Fibroblast of pulmonary artery (primary cell): ENCODE measurements around the gene PLRG1.

Source experiments
- DNase-seq: peaks from one replicate; pipeline ENCODE4 v3.0.0-alpha.2; 2010; ENCODE audit warnings: low read depth
- H3K4me3 ChIP-seq: replicated peaks from 2 replicates; pipeline ENCODE4 v1.5.1; 2011; ENCODE audit warnings: low read depth, mild to moderate bottlenecking, control low read depth, low read length, moderate library complexity
- TF ChIP-seq, protein P1 (sequence below): IDR thresholded peaks from 2 replicates; pipeline ENCODE4 v1.5.1; 2011; ENCODE audit warnings: mild to moderate bottlenecking, control low read depth, low read length, inconsistent platforms; ENCODE audit errors: missing control alignments

Gene PLRG1

DNA sequence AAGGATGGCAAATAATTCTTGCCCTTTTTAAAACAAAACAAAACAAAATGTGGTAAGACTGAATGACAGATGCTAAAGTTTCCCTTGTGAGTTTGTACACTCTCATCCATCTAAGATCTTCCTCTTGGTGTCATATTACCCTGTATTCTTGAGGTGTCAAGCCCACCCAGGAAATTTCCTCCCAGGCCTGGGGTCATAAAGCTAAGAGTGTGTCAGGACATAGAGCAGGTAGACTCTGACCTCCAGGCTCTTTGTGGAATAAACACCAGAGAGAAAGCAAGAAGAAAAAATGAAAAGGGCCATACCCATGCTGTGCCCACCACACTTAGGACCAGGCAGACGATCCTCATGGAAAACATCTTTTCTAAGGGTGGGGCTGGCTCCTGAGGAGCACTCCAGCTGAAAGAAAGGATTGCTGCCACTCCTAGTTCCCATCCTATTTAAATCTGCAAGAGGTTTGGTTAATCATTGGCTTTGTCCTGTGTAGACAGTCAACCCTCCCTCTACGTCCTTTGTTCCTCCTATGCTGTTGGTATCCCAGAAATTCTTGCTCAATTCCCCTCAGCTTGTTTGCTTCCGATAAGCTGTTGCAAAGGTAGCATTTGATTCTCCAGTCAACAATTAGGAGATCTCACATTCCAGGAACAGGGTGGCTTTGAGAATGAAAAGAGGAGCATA lies 40.3 kb upstream of the PLRG1 start, which contains the start of gene FGA:
Gene FGA (minus strand): TSS at position 414 of the 678 bp plus-strand sequence. CDS start 55 bp downstream, at position 359.
- TF ChIP-seq, protein P1, sequence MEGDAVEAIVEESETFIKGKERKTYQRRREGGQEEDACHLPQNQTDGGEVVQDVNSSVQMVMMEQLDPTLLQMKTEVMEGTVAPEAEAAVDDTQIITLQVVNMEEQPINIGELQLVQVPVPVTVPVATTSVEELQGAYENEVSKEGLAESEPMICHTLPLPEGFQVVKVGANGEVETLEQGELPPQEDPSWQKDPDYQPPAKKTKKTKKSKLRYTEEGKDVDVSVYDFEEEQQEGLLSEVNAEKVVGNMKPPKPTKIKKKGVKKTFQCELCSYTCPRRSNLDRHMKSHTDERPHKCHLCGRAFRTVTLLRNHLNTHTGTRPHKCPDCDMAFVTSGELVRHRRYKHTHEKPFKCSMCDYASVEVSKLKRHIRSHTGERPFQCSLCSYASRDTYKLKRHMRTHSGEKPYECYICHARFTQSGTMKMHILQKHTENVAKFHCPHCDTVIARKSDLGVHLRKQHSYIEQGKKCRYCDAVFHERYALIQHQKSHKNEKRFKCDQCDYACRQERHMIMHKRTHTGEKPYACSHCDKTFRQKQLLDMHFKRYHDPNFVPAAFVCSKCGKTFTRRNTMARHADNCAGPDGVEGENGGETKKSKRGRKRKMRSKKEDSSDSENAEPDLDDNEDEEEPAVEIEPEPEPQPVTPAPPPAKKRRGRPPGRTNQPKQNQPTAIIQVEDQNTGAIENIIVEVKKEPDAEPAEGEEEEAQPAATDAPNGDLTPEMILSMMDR: no peak
- H3K4me3 ChIP-seq: no peak within 1 kb of the TSS
- no peak for DNase-seq

DNA sequence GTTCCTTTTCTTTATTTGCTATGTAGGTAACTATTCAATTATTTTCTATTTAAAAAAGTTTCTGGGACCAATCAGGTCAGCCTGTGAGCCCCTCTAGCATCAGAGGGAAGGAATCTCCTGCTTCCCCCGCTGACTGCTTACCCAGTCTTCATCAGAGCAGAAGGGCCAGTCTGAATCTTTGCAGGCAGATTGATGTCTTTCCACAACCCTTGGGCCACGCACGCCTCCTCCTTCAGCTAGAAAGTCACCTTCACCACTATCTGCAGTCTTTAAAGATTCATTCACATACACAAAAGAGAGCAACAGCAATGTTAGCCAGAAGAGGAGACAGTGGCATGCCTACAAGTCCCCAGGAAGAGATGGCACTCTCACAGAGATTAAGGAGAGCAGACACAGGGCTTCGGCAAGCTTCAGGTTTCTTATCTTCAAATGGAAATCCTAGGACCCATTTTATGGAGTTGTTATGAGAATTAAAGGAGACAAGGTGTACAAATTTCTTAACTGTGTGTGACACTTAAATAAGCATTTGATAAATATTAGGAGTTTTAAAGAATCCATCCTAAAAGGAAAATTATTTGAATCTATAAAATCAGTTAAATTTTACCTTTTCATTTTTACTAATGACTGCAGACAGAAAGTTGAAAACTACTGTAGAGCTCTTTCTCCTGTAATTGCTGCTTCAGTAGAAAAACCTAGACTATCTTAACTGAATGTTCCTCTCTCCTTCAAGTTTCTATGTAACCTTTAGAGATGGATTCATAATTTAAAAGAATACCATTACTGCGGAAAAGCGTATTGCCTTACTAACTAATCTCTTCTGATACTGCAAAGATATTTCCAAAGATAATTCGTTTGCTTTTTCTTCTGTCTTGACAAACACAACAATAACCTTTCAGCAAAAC lies 39.3 kb upstream of the PLRG1 start:
- no peak for DNase-seq
- H3K4me3 ChIP-seq: no peak overlapping the region
- TF ChIP-seq, protein P1: no peak

DNA sequence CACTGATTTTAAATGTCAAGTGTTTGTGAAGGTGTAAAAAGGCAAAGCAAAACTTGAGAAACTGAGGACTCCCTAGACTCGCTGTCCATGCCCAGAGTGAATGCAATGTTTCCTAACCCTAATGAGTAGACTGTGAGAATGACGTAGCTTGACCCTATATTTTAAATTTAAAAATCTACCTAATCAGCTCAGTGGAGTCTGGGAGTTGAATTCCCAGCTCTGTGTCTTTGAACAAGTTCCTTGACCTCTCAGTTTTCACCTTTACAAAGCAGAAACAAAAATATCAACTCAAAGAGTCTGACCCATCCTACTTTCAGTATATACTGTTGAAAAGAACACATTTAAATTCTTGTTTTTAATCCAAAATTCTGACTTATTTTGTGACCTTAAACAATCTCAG lies 38.0 kb upstream of the PLRG1 start:
- DNase-seq: no peak
- TF ChIP-seq, protein P1: no peak
- no peak overlapping the region for H3K4me3 ChIP-seq

DNA sequence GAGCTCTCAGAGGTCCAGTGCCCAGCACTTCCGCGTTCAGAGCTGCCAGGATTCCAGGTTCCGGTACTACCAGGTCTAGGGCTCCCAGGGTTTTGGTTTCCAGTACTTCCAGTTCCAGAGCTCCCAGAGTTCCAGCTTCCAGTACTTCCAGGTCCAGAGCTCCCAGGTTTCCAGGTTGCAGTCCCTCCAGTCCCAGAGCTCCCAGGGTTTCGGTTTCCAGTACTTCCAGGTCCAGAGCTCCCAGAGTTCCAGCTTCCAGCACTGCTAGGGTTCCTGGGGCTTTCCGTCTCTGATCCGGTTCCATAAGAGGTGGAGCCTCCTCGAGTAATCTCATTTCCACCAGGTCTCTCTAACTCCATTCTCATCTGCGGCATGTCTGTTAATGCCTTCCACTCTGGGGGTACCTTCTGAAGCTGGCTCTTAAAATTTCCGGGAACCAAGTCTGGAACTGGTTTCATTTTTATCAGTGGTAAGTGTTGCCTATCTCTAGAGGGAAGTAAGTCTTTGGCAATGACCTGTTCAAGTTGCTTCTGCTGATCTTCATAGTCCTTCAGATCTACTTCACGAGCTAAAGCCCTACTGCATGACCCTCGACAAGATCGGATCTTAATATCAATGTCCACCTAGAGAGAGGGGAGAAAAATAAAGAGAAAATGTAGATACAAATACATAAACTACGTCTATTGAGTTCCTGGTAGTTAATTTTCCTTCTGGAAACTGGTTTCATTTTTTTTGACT lies 36.3 kb upstream of the PLRG1 start:
- TF ChIP-seq, protein P1: no peak
- DNase-seq: no peak
- no peak overlapping the region for H3K4me3 ChIP-seq

DNA sequence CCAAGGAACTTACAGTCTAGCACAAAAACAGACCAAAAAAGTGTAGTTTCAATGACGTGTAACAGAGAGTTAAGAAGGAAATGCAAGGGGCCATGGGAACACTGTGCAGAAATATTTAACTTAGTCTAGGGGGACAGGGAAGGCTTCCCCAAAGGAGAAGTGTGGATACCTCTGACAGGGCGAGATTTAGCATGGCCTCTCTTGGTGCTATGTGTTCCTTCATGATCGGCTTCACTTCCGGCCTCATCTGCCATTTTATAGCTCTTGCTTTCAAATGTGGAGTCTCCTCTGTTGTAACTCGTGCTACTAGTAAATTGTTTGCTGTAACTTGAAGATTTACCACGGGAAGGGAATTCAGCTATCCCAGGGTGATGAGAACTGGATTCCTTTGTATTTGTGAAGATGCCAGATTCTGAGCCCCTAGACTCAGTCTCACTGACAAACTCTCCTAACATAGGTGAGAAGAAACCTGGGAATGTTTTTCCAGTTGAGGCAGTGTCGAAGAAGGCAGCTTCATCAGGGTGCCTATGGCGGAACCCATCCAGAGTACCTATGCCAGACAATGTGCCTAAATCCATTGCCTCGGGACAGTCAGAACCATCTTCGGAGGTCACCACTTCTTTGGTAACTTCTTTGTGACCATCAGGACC lies 35.3 kb upstream of the PLRG1 start:
- DNase-seq: no peak
- TF ChIP-seq, protein P1: no peak
- H3K4me3 ChIP-seq: no peak overlapping the region

DNA sequence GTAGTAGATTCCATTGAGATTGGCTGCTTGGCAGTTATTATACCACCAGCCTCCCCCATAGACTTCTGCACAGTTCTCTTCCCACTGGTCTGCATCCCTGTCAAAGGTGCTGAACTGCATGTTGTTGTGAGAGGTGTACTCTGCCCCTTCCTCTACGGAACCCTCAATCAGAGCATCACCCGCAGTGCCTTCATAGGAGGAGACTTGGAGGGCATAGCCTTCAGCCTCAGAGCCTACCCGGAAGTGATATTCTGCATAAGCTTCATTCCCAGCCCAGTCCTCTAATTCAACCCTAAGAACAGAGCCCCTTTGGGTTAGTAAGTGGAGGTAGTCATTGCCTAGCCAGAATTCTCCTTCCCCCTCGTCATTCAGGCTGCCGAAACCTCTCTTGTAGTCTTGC lies 34.1 kb upstream of the PLRG1 start:
- no peak for DNase-seq
- H3K4me3 ChIP-seq: no peak overlapping the region
- TF ChIP-seq, protein P1: no peak
